IPS DF 19.7 (cell line): ENCODE data around the gene ARGLU1.

ENCODE experiments used
- DNase-seq: peaks from one replicate; pipeline ENCODE4 v3.0.0-alpha.2; 2013; ENCODE audit warnings: low read depth, low spot score

Gene ARGLU1

DNA sequence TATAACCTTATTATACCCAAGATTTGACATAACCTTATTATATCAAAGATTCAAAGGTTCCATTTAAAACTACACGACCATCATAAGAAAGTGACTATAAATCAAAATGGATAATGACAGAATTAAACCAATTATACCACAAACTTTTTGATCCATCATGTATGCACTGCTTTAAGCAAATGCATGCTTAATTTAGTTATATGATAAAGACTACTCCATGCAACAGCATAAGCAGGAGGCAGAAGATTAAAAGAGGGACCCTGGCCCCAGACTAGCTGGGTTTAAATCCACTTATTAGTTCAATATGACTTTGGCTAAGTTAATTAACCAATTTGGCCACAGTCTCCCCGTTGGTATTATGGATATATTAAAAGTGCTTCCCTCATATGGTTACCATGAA lies 43.8 kb downstream of the ARGLU1 start:
- DNase-seq: no peak

DNA sequence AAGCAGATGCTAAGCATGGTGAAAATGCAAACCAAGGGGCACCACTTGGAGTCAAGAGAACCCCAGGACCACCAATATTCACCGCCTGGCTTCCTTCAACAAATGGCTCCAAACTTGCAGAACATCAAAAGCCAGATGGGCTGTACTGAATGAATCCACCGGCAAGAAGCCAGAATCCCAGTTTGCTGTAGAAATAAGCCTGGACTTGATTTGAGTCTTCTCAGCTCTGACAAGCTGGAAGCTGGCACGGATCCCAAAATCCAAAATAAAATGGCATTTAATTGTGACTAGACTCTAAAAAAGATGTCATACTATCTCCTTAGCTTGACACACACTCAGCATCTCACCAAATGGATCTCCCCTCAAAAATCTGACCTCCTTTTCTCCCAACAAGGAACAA lies 44.4 kb downstream of the ARGLU1 start:
- no peak for DNase-seq

DNA sequence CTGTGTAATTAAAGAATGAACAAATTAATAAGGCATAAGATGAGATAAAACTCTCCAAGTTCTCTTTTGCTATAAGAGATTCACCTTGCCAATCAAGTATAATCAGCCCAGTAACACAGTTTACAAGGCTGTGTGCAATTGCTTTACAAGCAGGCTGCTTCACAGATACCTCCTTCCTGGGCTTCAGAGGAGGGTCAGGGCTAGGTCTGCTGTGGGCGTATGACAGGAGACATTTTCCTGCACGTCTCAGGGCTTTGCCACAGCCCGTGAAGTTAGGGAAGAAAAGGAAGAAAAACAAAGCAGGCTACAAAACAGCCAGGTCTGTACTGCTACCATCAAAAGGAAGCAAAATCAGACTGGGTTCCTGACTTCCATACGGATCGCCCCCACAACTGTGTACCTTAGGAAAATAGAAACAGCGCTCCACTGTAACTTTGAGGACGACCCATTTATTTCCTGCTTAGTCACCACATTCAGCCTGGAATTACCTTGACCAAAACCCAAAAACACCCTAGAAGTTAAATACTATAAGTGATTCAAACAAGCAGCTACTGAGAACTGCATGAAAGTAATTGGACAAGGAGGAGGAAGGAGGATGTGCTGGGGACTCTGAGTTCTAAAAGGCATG lies 44.9 kb downstream of the ARGLU1 start:
- DNase-seq: no peak

- no peak for DNase-seq
Observed at GRCh38 chr13:106522112-106522705, 45.7 kb downstream of the ARGLU1 start.

- DNase-seq: no peak
Observed at GRCh38 chr13:106521095-106521799, 46.7 kb downstream of the ARGLU1 start.

DNA sequence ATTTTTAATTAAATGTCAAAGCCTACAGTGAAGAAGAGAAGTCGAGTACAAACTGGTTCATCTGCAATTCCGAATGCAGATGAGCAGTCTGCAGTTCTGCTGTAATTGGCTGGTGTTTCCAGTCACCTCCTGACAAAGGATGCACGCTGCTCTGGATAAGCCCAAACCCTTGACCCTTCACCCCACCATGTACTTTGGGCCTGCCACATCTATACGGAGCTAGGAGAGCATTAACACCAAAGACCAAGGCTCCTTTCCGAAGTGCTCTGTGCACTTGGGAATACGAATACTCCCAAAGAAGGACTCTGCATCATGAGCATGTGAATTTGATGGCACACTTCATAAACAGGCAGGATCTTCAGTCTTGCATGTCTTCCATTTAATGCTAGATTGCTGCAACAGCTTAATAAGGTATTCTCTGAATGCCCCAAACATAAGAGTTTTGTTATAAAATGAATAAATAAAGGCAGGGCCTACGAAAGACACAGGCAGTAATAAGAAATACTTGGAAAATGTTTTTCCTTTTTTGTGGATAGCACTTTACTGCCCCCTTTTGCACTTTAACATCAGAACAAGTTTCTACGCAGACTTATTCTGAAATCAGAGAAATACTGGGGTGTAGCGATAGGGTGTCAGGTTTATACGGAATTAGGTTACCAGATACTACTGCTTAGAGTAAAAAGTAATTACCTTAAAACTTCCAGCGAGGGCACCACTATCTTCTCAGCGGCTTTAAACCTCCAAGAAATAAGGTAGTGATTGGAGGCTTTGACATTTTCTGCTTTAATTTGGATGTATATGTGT lies 47.5 kb downstream of the ARGLU1 start:
- DNase-seq: no peak

DNA sequence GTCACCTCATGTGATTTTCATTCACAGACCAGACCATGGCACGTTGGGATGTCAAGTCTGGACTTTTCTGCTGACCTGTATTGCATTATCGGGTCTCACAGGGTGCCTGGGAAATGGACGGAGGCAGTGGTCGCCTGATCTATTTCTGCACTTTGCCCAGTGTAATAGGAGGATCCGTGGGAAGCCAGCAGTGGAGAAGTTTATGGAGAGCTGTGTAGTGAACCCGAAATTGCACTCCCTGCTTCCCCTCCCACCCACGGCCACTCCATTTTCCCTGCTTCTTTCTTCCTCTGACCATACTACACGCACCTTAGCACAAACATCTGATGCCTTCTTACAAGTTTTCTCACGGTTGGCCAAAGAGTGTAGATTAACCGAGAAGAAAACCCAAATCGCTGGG lies 49.4 kb downstream of the ARGLU1 start:
- no peak for DNase-seq

- no peak for DNase-seq
Observed at GRCh38 chr13:106517109-106517847, 50.7 kb downstream of the ARGLU1 start.

GRCh38 chr13:106515635-106516254 lies 52.2 kb downstream of the ARGLU1 start:
- no peak for DNase-seq

DNA sequence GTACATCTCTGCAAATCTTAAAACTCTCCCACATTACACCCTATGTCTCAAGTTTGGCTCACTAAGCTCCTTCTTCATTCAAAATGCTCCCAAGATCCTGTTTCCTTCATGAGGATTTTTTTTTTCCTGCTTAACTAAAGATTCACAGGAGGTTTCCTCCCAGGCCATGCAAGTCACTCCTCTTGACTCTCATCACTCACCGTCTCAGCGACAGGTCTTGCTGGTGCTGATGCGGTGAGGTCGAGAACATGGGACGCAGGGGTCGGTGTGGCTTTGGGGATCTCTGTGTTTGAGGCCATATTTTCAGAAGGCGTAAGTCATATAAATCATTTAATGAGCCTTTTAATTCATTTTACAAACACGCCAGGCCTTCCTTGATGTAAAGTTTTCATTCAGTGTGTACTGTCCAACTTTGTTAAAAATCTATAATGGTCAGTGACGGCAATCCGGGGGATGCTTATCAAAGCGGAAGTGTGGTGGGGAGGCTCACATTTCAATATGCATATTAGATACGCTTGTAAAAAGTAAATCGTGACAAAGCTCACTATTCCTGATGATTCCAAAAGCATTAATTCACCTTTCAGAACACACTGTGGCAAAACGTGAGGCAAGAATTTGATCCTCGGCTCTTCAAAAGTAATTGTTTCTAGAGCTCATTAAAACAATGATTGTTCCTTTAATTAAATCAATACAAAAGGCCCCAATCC lies 52.9 kb downstream of the ARGLU1 start:
- DNase-seq: no peak

GRCh38 chr13:106513025-106513983 lies 54.6 kb downstream of the ARGLU1 start:
- no peak for DNase-seq

DNA sequence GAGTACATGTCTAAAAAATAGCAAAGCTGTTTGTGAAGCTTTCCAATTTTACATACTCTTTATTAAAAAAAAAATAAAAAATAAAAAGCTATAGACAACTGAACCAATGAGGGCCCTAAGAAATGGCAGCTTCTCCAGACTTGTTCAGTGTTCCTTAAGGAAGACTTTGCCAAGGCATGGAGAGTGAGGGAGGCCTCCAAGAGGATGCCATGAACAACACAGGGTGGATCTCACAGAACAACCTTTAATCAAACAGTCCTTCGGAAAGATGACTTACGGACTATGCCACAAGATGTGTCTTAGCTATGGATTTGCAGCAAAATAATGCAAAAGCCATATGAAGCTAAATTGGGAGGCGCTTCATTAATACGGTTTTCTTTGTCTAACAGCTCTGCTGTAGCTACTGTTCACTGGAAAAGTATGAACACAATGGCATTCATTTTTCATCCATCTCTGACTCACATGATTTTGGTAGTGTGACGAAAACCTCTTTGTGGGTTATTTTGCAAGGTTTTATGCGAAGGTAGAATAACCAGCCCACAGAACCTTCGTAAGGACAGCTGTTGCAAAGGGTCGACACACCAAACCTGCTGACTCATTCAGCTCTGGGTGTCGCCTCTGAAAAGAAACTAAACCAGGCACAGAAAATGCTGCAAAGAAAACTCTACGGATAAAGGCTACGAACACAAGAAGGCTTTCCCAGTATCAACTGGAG lies 60.2 kb downstream of the ARGLU1 start:
- no peak for DNase-seq

DNA sequence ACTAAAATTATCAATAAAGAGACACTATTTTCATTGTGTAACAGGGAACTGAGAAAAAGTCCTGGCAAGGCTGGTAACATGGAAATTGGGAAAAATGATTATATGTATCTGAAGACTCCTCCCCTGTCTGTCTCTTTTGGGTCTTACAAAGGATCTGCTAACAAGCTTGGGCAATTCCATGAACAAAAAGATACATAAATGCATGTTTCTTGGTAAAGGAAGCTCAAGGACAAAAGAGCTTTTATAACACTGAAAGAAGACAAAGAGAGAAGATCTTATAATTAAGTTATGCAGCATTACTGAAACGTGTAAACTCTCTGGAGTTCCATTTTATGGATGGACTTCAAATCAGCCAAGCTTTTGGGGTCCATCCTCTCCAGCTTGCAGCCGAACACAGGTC lies 61.7 kb downstream of the ARGLU1 start:
- DNase-seq: no peak

DNA sequence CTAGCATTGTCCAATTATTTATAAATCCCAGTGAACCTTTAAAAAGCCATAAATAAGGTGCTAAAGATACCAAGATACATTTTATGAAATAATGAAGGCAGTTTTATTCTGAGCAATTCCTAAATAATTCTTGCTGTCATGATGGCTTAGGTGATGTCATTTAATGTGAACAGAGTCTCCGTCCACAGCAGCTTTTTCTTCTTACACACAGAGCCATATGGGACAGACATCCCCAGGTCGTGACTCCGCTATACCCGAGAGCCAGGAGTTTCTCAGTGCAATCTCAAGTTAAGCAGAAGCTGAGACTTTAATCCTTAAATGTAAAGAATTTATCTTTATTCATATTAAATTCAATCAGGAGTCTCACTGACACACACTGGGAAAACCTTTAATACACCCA lies 62.2 kb downstream of the ARGLU1 start:
- no peak for DNase-seq

- no peak for DNase-seq
Observed at GRCh38 chr13:106505295-106505694, 62.6 kb downstream of the ARGLU1 start.

DNA sequence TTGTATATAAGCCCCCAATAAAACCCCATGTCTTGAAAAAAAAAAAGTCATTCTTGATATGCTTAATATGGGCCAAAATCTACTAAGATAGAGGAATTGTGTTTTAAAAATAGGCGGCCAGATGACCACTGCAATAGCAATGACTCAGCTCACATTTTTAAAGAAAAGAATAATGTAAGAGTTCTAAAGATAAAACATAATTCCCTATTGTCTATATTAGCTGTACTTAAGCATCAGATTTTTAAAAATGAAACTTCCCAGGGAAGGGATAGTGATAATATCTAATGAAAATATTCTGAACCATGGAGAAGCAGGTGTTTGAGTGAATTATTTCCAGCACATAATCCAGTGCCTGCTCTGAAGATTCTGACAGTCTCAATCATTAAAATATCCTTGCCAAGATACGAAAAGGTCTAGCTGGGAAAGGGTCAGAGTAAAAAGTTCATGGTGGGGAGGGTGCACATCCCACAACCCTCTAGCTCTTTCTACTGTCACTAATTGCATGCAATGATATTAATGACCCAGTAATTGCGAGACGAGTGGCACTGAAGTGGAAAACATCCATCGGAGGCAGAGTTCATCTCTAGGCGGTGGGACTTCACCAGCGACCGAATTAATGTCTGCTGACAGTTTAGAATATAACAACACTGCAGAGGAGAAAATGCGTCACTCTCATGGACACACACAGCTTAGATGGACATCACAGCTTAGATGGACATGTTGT lies 64.0 kb downstream of the ARGLU1 start:
- no peak for DNase-seq

DNA sequence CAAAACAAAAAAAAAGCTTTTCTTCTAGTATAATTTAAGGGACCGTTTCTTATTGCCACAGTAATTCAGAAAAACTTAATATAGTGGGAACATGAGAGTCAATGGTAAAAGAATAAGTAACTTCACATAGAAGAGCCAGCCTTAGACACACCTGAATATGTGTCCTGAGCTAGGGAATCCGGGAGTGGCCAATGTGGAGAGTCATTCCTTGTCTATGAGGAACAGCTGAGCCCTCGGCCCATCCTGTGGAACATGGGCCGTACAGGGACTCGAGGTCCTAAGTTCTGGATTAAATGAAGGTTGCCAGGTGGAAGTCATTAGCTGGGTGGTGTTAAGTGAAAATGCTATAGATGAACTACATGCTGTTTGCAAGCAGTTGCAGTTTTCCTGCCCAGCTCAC lies 64.7 kb downstream of the ARGLU1 start:
- DNase-seq: no peak

DNA sequence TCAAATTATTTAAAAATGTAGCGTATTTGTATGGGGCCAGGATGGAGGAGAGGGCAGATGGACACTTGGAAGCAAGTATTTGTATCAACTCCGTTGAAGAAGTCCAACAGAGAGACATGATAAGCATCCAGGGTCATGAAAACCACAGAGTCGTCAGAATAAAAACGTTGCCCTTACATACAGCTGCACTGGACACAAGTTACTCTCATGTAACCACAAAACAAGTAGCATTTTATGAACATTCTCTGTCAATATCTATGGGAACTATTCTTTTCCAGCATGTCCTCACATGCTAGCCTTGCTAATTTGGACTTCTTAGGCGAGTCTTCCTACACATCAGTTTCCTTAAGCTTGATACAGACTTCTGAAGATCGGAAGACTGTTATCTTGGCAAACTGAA lies 67.5 kb downstream of the ARGLU1 start:
- DNase-seq: no peak
